Mesothelial cell of epicardium (in vitro differentiated cells): Measurements from ENCODE around the gene POLE. TPM values are rescaled to one million over a fixed set of nuclear protein-coding genes. Genes with fewer than 3 reads are reported as not detected.

Experiments
- DNase-seq, 2 experiments: peaks; one replicate each; pipeline ENCODE4 v3.0.0; 2021; ENCODE audit warnings: low spot score in 2 of 2; ENCODE audit not compliant: unreplicated experiment in 2 of 2
- H3K27ac Mint-ChIP-seq: 2 replicates; pipeline ENCODE4 v1.8.0; 2021; ENCODE audit warnings: mixed read lengths
- H3K27me3 Mint-ChIP-seq: 2 replicates; pipeline ENCODE4 v1.8.0; 2021; ENCODE audit warnings: low read depth, mixed read lengths
- H3K36me3 Mint-ChIP-seq: 2 replicates; pipeline ENCODE4 v1.8.0; 2021; ENCODE audit warnings: mixed read lengths
- H3K4me1 Mint-ChIP-seq: 2 replicates; pipeline ENCODE4 v1.8.0; 2021; ENCODE audit warnings: mixed read lengths
- H3K4me3 Mint-ChIP-seq: 2 replicates; pipeline ENCODE4 v1.8.0; 2021; ENCODE audit warnings: mild to moderate bottlenecking, moderate library complexity, mixed read lengths
- H3K9me3 Mint-ChIP-seq: 2 replicates; pipeline ENCODE4 v1.8.0; 2021; ENCODE audit warnings: mixed read lengths
- total RNA-seq: library from RNA; stranded (reverse); gene quantifications from 3 replicates; pipeline ENCODE4 v1.2.1, GENCODE V29; 2021
- TF ChIP-seq, protein P1 (sequence below): fragments of 200-600 bp; sonication (generic); IDR thresholded peaks from one replicate; pipeline ENCODE4 v1.5.0; 2021; ENCODE audit warnings: antibody characterized with exemption; ENCODE audit not compliant: unreplicated experiment

Gene POLE
- total RNA-seq, 1 donor from 2014 or later, result 124 TPM

- no peak for DNase-seq
- Mint-ChIP-seq H3K9me3 (no peaks in the 10 kb centered on the region), H3K4me1 (peaks cover 9% of the 10 kb centered on the region), H3K27me3 (peaks cover 66% of the 10 kb centered on the region), H3K36me3 (no peaks in the 10 kb centered on the region), H3K4me3 (no peak overlapping the region), H3K27ac (no peak overlapping the region)
- TF ChIP-seq, protein P1, sequence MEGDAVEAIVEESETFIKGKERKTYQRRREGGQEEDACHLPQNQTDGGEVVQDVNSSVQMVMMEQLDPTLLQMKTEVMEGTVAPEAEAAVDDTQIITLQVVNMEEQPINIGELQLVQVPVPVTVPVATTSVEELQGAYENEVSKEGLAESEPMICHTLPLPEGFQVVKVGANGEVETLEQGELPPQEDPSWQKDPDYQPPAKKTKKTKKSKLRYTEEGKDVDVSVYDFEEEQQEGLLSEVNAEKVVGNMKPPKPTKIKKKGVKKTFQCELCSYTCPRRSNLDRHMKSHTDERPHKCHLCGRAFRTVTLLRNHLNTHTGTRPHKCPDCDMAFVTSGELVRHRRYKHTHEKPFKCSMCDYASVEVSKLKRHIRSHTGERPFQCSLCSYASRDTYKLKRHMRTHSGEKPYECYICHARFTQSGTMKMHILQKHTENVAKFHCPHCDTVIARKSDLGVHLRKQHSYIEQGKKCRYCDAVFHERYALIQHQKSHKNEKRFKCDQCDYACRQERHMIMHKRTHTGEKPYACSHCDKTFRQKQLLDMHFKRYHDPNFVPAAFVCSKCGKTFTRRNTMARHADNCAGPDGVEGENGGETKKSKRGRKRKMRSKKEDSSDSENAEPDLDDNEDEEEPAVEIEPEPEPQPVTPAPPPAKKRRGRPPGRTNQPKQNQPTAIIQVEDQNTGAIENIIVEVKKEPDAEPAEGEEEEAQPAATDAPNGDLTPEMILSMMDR, result no peak
Measured at GRCh38 chr12:132592282-132592970, 94.7 kb downstream of the POLE start.

DNA sequence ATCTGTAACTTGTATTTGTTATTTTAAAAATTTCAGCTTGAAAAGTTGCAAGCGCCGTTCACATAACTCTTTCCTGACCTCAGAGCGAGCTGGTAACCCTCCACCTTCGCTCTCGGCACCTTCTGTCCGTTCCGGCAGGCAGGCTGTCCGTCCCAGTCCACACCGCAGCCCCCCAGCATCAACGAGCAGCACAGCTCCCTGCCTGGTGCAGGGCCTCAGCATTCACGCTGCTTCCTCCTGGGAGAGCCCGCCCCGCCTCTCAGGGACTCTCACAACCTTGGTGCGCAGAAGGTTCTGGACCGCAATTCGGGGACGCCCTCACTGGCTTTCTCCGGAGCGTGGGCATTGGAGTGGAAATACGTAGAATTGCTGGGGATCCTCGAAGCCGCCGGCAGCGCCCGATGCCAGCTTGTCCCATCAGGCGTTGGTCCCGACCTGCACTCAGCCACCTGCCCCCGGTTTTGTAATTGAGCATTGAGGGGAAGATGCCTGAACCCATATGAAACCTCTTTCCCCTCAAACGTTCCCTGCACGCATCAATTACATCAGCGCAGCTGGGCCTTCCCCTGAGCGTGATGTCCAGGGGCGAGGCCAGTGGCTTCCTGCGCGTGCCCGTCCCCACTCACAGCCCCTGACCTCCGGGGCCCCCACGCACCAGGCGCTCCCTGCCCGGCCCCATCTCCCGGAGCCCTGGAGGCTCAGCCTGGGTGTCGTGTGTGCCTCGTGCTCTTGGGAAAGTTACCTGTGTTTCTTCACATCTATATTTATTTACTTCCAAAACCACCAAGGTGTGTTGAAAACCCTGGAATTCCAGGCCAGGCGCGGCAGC is 95.8 kb downstream of the POLE start:
- H3K4me3 Mint-ChIP-seq, result no peak overlapping the region
- TF ChIP-seq, protein P1, result no peak
- H3K36me3 Mint-ChIP-seq, result no peaks in the 10 kb centered on the region
- H3K27me3 Mint-ChIP-seq, result peaks cover 66% of the 10 kb centered on the region
- H3K4me1 Mint-ChIP-seq, result peaks cover 6% of the 10 kb centered on the region
- no peak for DNase-seq
- H3K27ac Mint-ChIP-seq, result no peak overlapping the region
- H3K9me3 Mint-ChIP-seq, result no peaks in the 10 kb centered on the region

DNA sequence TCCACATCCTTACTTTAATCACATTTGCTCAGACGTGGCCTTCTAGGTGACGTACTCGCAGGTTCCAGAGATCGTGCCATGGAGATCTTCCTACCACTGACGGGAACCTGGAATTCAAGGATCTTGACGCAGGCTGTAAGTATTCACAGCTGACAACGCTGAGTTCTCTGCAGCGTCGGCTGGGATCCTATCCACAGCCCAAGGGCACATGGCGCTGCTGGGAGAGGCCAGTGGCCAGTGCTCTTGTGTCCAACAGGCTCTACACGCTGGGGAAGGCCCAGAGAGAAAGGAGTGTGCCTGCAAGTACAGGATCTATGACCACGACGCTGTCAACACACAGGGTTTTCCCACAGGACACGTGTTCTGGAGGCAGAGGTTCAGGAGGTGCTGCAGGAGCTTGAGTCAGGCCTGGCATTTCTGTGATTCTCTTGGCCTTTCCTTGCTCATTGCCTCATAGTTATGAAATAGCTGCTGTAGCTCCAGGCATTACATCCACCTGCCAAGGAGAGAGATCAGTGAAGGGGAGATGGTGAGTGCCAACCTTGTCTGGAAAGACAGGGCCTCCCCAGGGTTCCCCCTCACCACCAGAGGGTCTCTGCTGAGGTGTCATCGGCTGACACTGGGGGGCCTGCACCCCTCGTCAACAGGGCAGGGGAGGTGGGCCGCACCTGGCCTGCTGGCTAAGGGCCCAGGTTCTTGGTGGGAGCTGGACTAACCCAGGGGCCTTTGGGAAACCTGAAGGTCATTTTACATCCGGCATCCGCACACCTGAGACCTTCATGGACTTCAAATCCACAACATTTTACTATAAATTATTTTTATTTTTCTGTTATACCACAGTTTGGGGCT is 98.1 kb downstream of the POLE start:
- no peaks in the 10 kb centered on the region for H3K9me3 Mint-ChIP-seq
- H3K27me3 Mint-ChIP-seq, result peaks cover 70% of the 10 kb centered on the region
- no peak for DNase-seq
- peaks cover 5% of the 10 kb centered on the region for H3K4me1 Mint-ChIP-seq
- TF ChIP-seq, protein P1, result no peak
- H3K36me3 Mint-ChIP-seq, result peaks cover 1% of the 10 kb centered on the region
- no peak overlapping the region for H3K27ac Mint-ChIP-seq
- H3K4me3 Mint-ChIP-seq, result no peak overlapping the region

DNA sequence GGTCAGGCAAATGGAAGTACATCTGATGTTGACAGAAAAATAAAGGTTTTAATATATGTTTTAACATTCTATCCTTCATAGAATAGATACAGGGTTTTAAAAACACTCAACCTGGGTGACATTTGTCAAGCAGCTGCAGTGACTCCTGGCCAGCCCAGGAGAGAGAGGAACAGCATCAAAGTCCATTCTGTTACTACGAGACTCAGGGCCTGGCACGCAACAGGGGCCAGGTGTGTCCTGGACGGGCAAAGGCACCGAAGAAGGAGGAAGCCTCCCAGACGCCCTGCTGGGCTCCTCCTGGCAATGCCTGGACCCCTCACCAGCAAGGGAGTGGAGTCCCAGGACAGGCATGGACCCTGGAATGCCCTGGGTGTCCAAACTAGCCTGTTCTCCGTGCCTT is 98.8 kb downstream of the POLE start:
- H3K27me3 Mint-ChIP-seq, result peaks cover 72% of the 10 kb centered on the region
- H3K4me1 Mint-ChIP-seq, result peaks cover 4% of the 10 kb centered on the region
- H3K9me3 Mint-ChIP-seq, result no peaks in the 10 kb centered on the region
- no peak overlapping the region for H3K27ac Mint-ChIP-seq
- TF ChIP-seq, protein P1, result no peak
- no peak for DNase-seq
- no peak overlapping the region for H3K4me3 Mint-ChIP-seq
- peaks cover 5% of the 10 kb centered on the region for H3K36me3 Mint-ChIP-seq

DNA sequence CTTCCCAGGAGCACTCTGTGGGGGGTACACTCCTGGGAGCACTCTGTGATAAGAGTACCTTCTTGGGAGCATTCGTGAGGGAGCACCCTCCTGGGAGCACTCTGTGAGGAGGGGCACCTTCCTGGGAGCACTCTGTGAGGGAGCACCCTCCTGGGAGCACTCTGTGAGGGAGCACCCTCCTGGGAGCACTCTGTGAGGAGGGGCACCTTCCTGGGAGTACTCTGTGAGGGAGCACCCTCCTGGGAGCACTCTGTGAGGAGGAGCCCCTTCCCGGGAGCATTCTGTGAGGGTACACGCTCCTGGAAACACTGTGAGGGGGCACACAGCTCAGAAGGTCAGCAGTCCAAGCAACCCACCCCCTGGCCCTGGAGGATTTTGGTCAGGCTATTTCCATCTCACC is 99.4 kb downstream of the POLE start:
- Mint-ChIP-seq H3K4me3 (no peak overlapping the region), H3K4me1 (peaks cover 4% of the 10 kb centered on the region), H3K9me3 (no peaks in the 10 kb centered on the region), H3K27ac (no peak overlapping the region), H3K27me3 (peaks cover 67% of the 10 kb centered on the region), H3K36me3 (peaks cover 5% of the 10 kb centered on the region)
- TF ChIP-seq, protein P1, result no peak
- no peak for DNase-seq
